HG03575 (cell line): Measurements from ENCODE around the gene VPS13C.

ENCODE experiments used
- ATAC-seq: cut with Tn5 transposase; IDR thresholded peaks from one replicate; pipeline ENCODE4 v1.9.1; 2021; ENCODE audit not compliant: unreplicated experiment, insufficient number of reproducible peaks, low FRiP score; ENCODE audit errors: extremely low read depth

Gene VPS13C

DNA sequence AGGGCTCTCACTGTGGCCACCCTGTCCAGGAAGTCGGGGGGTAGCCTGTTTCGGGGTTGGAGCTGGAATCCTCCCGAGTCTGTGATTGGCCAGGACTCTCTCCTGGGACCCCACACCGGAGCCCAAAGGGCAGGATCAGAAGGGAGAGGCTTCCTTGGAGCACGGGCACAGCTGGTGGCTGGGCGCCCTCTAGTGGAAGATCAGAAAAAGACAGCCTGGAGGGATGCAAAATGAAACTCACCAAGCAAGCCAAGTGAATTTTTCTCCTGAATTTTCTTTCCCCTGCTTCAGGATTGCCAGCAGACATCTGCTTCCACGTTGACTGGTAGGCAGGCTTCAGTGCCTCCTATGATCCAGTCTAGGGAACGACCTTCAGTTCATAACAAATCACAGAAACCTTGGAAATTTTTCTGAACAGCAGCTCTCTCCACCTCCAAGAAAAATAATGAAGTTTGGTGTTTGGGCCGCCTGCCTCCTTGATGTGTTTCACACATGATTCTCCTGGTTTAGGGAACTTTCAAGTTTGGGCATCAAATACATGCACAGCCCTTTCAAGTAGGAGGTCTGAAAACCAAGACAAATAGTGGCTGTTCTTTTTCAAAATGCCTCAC lies 224.6 kb downstream of the VPS13C start:
- ATAC-seq = no peak

DNA sequence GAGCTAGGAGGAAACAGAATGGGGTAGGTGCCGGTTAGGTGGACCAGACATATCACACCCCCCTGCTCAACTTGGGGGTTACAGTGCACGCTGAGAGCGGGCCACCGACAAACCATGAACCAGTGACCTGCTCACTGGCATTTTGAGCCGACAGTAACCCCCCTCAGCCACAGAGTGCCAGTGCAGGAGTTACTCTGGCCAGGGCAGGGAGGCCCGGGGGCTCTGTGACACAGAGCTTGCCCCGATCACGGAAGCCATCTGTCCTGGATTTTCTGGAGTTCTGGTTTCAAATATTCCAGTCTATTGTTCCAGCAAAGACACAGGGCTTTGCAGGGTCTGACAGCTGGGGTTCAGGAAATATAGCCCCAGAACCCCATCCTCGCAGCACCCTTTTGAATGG lies 225.2 kb downstream of the VPS13C start:
- no peak for ATAC-seq

DNA sequence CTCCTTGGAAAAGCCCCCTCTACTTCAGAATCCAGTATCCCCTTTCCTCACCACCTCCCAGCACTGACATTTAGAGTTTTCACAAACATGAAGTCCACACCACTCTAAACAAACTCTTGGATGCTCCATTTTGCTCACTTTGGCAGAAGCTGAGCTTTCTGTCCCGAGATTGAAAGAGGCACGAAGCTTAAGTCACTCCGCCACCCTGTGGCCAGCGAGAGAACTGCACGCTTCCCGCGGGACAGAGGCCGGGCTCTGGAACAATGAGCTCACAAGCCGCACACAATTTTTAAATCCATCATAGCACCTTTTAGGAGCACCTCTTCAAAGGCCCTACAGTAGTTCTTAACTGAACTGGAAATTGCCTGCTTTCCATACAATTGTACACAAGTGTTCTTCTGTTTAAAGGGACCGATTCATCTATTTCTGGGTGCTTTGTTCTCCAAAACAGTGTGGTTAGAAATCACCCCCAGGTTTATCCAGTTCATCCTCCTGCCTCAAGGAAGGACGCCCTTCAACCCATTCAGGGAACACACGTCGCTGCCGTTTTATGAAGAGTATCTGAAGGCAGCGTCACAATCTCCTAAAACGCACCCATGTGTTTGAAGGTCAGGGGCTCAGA lies 226.1 kb downstream of the VPS13C start:
- ATAC-seq = no peak

DNA sequence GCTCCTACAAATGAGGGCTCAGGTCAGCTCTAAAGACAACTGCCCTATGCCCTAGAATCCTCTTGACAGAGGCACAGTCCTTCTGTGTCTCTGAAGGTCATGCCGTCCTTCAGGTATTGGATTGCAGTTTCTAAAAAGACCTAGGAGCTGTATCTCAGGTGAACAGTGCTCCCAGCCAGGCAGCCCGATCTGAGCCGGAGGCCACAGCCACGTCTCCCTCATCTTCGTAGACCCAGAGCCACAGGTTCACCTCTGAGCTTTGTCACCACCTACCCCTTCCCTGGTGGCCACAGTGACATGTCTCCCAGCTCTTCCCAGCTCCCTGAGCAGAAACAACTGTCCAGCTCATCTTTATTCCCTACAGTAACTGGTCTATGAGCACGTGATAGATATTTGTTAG lies 228.0 kb downstream of the VPS13C start:
- ATAC-seq = no peak

DNA sequence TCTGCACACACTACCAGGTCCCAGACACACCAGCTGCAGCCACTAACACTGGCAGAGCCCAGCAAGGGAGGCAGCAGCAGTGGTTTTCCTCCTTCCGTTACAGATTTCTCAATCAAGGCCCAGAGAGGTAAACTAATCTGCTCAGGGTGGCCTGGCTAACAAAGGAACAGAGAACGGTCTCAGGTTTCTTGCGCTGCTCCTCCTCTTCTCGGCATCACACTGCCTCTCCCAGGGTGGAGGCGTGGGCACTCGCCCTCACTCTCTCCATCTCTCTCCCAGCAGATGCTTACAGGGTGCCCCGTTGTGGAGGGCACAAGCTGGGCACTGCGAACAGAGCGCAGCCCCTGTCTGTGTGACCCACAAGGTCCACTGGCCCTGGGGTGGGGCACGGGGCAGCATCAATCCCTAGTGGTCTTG lies 228.7 kb downstream of the VPS13C start:
- no peak for ATAC-seq

DNA sequence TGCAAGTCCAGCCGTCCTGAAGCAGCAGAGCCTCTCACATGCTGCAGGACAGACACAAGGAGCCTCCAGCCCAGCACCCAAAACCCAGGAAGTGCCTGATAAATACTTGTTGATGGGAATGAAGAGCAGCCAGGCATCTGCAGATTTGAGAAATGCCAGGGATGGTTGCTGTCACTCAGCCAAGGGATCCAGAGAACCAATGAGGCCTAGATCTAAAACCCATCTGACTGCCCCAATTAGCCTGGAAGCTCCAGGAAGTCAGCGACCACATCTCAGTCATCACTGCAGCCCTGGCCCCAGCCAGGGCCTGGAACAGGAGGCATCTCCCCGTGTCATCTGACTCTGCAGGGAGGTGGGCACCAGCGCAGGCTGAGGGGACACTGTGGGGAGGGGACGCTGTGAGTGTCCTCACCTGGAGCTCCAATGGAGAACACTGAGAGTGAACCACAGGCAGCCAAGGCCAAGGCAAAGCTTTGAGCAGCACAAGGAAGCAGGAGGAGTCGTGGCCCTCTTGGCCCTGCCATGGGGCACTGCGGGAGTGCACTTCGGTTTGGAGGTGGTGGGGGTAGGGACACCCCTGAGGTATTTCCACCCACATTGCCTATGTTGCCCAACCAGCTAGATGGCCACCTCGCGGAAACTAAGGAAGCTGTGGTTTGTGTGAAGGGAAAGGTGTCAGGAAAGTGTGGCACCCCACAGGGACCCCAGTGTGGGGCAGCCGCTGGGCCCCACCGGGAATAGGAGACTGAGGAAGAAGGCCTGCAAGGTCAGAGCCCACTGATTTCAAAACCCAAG lies 229.5 kb downstream of the VPS13C start:
- no peak for ATAC-seq

DNA sequence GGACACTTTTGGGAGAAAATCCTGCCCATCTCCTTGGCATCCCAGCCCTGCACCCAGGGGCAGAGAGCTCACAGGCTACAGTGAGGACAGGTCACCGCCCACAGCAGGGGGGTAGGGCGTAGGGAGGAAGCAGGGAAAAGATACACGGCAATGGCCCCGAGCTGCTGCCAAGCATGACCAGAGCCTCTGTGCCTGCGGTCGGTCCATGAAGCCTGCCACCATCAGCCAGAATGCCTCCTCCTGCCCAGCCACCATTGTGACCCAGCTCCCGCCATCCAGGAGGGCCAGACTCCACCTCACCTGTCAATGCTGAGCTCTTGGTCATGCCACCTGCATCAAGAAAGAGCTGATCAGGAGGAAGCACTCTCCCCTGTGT lies 230.7 kb downstream of the VPS13C start:
- ATAC-seq = no peak

DNA sequence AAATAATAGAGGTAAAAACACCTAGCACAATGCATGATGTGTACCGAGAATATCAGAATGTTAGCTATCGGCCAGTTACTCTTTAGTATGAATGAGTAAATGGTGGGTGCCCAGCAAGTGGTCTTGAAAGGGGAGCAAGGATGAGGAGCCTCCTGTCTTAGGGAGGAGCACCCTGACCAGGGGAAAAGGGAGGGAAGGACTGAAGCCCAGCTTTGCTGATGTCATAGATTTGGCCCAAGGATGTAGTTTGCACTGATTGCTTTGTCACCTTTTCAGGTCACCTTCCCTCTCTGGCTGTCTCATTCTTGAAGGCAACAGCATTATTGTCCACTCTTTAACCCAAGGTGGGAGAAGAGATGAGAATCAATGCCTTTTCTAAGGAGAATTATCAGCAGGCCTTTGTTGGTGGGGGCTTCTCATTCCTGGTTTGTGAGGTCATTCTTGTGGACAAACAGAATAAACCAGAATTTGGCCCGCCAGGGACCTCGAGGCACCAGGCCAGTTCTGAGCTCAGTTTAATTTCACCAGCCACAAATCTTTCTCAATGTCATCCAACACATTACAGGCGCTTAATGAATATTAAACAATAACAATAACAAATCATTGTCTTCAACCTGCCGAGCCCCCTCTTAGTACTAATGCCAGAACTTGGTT lies 231.3 kb downstream of the VPS13C start:
- no peak for ATAC-seq

DNA sequence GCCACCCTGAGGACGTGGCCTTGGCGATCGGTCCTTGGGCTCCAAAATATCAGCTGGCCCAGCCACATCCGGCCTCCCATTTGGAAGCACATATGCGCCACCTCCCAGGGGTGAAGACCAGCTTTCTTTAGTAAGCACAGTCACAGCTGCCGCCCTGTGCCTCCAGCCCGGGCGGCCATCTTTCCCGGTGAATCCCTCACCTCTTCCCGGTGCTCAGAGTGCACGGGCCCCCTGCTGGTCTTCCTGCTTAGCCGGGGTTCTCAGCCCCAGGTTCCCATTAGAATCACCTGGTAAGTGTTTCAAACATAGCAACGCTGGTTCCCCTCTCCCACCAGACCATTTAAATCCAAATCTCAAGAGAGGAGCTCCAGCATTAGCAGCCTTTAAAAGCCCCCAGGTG lies 232.2 kb downstream of the VPS13C start:
- ATAC-seq = no peak

DNA sequence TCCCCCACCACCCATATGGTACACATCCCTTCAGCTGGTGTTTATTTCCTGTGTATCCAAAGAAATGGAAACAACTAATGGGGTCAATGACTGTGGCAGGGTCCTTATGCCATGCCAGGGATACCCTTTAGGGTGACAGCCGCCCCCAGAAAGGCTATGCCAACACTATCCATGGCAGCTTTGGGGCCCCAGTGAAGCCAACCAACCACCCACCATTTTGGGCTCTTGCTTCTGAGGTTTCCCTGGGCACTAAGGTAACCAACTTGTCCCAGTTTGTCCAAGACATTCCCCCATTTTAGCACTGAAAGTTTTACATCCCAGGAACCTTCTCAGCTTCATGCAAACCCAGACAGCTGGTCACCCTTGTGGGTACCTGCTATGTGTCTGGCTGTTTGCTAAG lies 233.1 kb downstream of the VPS13C start:
- ATAC-seq = no peak

DNA sequence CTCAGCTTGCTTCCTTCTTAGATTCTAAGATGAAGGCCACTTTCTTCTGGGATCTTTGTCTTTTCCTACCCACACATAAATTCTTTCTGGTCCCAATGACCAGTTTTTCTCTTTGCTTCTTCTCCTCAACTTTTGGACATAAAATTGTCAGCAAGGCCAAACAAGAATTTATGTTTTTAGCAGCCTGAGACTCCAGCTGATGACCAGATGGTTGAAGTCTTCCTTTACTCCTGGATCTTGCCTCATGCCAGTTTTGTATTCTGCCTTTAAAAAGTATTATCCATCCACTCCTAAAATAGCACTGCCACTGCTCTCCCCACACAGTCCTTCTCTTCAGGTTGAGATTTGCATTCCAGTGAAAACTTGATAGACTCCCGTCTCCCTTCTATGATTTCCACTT lies 236.0 kb downstream of the VPS13C start:
- ATAC-seq = no peak

DNA sequence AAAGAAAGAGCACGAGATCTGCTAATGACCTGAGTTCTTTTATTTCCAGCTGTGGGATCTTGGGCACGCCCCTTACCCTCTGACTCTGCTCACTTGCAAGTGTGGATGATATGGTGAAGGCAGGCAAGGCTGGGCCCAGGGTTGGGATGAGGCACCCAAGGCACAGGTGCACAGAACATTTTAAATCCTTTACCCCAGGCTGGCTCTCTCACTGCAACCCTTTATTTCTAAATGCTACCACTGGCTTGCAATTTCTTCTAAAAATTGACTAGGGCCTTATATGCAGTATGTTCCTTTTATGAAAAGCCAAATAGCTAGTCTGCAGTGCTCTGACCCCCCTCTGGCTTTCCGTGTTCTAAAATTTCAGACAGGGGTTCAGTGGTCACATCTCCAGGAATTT lies 237.7 kb downstream of the VPS13C start:
- ATAC-seq = no peak

DNA sequence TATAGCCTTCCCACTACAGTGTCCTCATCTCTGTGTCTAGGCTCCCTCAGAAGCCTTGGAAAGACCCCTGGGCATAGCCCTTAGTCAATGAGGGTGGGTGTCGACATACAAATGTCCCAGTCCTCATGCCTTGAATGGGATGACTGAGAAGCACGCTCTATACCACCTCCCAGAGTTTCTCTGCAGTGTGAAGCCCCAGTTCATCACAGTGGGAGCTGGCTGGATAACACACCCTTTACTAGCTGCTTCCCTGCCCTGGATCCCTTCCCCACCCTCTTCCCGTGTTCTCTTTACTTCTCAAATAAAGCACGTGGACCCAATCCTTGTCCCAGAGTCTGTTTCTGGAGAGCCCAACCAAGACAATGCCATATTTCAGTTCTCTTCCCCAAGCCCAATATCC lies 239.3 kb downstream of the VPS13C start:
- ATAC-seq = no peak

DNA sequence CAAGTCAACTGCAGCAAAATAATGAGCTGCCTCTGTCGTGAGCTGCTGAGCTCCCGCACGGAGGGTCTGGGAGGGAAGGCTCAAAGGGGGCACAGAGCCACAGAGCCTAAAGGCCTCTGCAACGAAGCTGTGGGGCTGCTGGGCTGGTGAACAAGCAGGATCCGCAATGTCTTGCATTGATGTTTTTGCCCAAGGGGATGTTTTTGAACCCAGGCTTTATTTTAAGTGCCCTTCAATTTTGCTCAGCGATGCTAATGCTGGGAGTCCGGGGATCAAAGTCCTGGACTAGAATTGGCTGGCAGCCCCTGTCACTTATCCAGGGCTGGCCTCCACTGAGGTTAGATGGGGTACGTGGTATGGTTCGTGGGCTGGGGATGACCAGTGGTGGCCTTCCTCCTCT lies 240.0 kb downstream of the VPS13C start:
- ATAC-seq = no peak

DNA sequence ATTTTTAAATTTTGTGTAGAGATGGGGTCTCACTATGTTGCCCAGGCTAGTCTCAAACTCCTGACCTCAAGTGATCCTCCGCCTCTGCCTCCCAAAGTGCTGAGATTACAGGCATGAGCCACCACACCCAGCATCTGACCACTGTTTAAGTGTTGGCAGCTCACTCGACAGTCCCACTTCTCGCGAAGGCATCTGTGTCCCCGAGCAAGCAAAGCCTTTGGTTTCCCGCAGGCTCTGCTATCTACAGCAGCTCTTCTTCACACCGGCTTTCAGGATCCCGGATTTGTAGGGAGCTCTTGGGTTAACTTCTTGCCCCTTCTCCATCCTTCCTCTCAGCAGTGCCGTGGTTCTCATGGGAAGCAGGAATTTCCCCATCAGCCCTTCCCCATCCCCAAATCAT lies 240.9 kb downstream of the VPS13C start:
- ATAC-seq = no peak

DNA sequence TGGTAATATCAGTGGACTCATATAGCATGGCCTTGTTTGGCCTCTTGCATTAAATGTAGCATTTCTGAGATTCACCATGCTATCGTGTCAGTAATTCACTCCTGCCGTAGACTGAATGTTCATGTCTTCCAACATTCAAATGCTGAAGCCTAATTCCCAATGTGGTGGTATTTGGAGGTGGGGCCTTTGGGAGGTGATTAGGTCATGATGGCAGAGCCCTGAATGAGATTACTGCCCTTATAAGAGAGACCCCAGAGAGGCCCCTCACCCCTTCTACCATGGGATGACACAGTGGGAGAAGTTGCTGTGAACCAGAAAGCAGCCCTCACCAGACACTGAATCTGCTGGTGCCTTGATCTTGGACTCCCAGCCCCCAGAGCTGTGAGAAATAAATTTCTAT lies 241.4 kb downstream of the VPS13C start:
- no peak for ATAC-seq

DNA sequence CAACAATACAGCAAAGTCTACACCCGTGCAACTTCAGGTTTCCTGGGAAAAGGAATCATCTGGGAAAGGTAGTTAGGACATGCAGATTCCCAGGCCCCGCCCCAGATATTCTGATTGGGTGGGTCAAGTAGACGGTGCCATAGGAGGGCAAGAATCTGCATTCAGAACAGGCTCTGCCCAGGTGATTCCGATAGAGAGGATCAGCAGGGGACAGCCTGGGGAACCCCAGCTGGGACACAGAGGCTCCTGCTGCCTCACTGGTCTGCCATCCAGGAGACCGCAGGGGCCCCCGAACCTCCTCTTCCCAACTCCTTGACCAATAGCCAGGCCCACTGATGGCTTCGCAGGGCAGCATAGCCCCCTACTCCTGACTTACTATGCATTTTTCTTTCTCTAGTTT lies 243.4 kb downstream of the VPS13C start:
- ATAC-seq = no peak

DNA sequence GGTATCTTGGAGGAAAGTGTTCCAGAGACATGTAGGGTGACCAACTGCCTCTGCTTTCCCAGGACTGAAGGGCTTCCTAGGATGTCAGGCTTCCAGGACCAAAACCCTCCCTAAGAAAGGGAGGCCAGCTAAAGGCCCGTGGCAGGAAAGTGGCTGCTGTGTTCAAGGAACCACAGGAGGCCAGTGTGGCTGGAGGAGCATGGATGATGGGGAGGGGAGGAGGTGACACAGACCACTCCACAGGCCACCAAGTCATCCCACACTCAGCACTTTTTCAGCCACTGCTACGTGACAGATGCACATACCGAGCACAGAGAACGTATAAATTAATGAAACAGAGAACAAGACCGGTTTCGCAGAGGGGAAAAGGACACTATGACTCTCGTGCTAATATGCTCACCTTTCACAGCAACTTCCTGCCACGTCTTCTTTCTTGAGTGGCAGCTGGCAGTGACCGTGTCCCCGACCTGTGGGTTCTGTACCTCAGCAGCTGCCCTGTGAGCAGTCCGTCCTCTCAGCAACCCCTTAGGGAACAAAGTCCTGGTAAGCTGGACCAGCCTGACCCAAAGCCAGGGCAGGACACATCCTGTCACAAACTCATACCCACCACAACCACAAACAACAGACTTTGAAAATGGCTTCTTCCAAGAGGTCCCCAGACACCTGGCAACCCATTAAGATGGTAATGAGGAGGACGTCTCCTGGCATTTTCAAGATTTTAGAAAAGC lies 244.7 kb downstream of the VPS13C start:
- ATAC-seq = no peak

DNA sequence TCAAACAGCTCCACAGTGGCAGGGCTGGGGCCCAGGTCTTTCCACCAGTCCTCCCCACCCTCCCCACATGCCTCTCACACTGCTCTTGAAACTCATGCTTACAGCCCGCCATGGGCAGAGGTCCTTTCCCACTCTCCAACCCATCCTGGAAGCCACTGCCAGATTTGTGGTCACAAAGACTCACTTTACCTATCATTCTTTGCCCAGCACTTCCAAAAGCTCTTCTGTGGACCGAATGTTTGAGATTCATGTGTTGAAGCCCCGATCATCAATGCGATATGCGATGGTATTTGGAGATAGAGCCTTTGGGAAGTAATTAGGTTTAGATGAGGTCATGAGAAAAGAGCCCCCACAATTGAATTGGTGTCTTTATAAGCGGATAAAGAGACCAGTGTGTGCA lies 247.8 kb downstream of the VPS13C start:
- no peak for ATAC-seq
